ENCODE data around the gene ADGRF5. TPM values are rescaled to one million over a fixed set of nuclear protein-coding genes. Genes with fewer than 3 reads are reported as not detected.

ADGRF5 gene
- total and polyA plus RNA-seq, 2 experiments from 2014 or later = not detected

GRCh38 chr6:46888578-46888977 lies 33.2 kb downstream of the ADGRF5 start (continued):
- TF ChIP-seq ZNF462 (CRISPR knock-in tag; IDR thresholded peaks at IDR 0.05) (no peak), POLR2AphosphoS5 (IDR thresholded peaks at IDR 0.05; ENCODE audit: low read depth) (no peak), EZH2phosphoT487 (IDR thresholded peaks at IDR 0.05; ENCODE audit: unreplicated experiment) (no peak)

GRCh38 chr6:46888031-46888430 lies 33.7 kb downstream of the ADGRF5 start:
- Histone ChIP-seq H2AFZ (no peak overlapping the region), H3K27me3 (ENCODE audit: insufficient read depth) (no peaks in the 10 kb centered on the region), H3F3A (replicated peaks; ENCODE audit: low read depth) (no peaks in the 10 kb centered on the region), H3K79me2 (replicated peaks; ENCODE audit: insufficient read depth) (no peaks in the 10 kb centered on the region), H3K27ac (ENCODE audit: low read depth) (no peak overlapping the region), H3K4me2 (no peak overlapping the region), H3K36me3 (ENCODE audit: insufficient read depth) (no peaks in the 10 kb centered on the region), H3K4me3 (no peak overlapping the region), H3K4me1 (ENCODE audit: insufficient read depth) (no peaks in the 10 kb centered on the region), H4K20me1 (replicated peaks; ENCODE audit: insufficient read depth) (no peaks in the 10 kb centered on the region), H3K9me2 (ENCODE audit: insufficient read depth) (peaks cover 9% of the 10 kb centered on the region; the same call in 1 of the 2 replicates)
- Mint-ChIP-seq H3K27ac (no peak overlapping the region), H3K36me3 (ENCODE audit: low read depth) (no peaks in the 10 kb centered on the region), H3K27me3 (ENCODE audit: insufficient read depth, low read depth, poor library complexity) (no peaks in the 10 kb centered on the region), H3K4me3 (no peak overlapping the region), H3K9me3 (no peaks in the 10 kb centered on the region), H3K4me1 (no peaks in the 10 kb centered on the region)
- no peak for ATAC-seq
- DNase-seq (ENCODE audit: low spot score) = no peak
- TF ChIP-seq EZH2 (IDR thresholded peaks at IDR 0.05; ENCODE audit: low read depth, unreplicated experiment) = no peak
- no peak for TF ChIP-seq STAT1 (IDR thresholded peaks at IDR 0.05; ENCODE audit: unreplicated experiment)
- no peak for TF ChIP-seq REST (IDR thresholded peaks at IDR 0.05; ENCODE audit: unreplicated experiment)
- TF ChIP-seq ZNF462 (CRISPR knock-in tag; IDR thresholded peaks at IDR 0.05) = no peak
- TF ChIP-seq POLR2AphosphoS5 (IDR thresholded peaks at IDR 0.05; ENCODE audit: low read depth) = no peak

Data from GM23338 (cell line).